WI38 (cell line): Measurements from ENCODE around the gene HIC1.

Experiments used
- H3K4me3 ChIP-seq: 2 replicates; pipeline ENCODE4 v1.5.1; 2011; ENCODE audit warnings: low read depth, mild to moderate bottlenecking, control low read depth, low read length
- TF ChIP-seq, protein P1 (sequence below): IDR thresholded peaks from 2 replicates; pipeline ENCODE4 v1.5.1; 2012; ENCODE audit warnings: low read depth, mild to moderate bottlenecking, control low read depth, low read length

Gene HIC1

GRCh38 chr17:2023256-2023655, 31.6 kb upstream of the HIC1 start:
- TF ChIP-seq, protein P1, sequence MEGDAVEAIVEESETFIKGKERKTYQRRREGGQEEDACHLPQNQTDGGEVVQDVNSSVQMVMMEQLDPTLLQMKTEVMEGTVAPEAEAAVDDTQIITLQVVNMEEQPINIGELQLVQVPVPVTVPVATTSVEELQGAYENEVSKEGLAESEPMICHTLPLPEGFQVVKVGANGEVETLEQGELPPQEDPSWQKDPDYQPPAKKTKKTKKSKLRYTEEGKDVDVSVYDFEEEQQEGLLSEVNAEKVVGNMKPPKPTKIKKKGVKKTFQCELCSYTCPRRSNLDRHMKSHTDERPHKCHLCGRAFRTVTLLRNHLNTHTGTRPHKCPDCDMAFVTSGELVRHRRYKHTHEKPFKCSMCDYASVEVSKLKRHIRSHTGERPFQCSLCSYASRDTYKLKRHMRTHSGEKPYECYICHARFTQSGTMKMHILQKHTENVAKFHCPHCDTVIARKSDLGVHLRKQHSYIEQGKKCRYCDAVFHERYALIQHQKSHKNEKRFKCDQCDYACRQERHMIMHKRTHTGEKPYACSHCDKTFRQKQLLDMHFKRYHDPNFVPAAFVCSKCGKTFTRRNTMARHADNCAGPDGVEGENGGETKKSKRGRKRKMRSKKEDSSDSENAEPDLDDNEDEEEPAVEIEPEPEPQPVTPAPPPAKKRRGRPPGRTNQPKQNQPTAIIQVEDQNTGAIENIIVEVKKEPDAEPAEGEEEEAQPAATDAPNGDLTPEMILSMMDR: no peak
- H3K4me3 ChIP-seq: no peak overlapping the region

DNA sequence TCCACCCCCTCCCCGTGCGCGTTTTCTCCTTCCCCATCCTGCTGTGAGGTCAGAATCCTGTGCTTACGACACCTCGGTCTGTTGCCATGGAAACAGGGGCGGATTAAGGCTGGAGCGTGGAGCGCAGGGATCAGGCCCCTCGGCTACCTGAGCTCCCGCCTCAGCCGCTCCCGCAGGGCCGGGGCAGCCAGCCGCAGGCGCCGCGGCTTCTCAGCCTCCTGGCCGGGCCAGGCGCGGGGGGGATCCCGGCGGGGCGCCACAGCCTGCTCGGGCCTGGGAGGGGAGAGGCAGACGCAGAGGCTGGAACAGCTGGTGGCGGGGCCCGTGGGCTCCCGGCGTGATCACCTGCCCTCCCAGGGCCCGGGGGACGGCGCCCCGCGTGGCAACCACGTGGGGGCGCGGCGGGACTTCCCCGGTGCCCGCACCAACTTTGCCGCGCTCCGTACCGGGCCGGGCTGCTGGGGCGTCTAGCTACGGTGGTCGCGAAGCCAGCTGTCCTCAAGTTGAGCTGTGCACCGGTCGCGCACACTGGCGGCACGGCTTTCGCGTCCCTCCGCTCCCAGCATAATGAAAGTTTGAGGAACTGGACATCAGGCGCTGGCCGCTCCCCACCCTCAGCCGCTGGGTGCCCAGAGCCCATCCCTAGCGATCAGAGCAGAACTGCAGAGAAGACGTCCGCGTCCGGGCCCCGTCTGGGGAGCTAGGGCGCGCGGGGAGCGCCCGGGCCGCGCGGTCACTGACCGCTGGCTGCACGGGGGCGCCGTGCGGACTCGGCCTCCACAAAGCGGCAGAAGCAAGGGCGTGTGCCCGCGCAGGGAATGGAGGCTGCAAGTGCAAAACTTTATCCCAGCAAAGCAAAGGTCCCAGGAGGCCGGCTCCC, 31.0 kb upstream of the HIC1 start:
- peak overlapping the region; percentile 18; the same call in 1 of the 2 replicates for H3K4me3 ChIP-seq
- TF ChIP-seq, protein P1: no peak

DNA sequence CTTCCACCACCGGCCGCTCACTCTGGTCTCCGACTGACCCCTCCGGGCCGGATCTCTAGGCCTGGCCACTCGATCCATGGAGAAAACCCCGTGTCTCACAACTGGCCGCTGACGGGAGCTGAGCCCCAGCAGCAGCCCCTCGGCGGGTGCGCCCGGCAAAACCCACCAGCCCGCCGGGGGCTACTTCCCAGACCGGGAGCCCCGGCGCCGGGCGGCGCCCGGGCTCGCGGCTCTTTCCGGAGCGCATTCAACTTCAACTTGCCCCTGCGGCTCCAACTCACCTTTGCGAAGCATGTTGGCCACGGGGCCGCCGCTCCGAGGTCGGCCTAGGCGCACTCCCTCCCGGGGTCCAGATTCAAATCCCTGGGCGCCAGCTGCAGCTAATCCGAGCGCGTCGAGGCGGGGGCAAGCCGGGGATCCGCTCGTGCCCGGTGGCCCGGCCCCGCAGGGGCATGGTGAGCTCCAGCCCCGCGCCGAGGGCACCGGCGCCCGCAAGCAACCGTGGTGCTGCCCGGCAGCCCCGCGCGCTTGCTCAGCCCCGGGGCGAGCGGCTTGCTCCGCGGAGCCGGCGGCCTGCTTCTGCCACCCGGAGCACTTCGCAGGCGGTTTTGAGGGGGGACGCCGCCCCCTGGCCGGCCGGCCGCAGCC, 30.2 kb upstream of the HIC1 start:
- H3K4me3 ChIP-seq: peak overlapping the region; percentile 42
- TF ChIP-seq, protein P1: no peak

DNA sequence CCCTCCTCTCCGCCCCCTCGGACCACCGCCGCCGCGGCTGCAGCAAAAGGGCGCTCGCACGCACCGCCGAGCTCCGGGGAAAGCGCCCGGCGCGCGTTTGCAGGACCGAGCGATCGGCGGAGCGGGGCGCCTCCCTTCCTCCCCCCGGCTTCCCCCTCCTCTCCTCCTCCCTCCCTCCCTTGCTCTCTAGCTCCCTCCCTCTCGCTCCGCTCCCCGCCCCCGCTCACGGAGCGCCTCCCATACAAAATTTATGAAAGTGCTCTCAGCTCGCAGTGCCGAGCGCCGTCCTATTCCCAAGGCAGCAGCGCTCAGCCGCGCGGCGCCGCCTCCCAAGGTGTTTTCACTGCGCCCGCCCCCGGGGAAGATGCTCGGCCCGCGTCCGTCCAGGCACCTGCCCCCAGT, 29.7 kb upstream of the HIC1 start, which contains the start of gene RTN4RL1:
RTN4RL1 (minus strand) TSS at position 115 of the 402 bp plus-strand sequence. CDS start 469 bp downstream, outside the sequence.
- TF ChIP-seq, protein P1: no peak
- peak within 1 kb of the TSS; percentile 42 for H3K4me3 ChIP-seq

DNA sequence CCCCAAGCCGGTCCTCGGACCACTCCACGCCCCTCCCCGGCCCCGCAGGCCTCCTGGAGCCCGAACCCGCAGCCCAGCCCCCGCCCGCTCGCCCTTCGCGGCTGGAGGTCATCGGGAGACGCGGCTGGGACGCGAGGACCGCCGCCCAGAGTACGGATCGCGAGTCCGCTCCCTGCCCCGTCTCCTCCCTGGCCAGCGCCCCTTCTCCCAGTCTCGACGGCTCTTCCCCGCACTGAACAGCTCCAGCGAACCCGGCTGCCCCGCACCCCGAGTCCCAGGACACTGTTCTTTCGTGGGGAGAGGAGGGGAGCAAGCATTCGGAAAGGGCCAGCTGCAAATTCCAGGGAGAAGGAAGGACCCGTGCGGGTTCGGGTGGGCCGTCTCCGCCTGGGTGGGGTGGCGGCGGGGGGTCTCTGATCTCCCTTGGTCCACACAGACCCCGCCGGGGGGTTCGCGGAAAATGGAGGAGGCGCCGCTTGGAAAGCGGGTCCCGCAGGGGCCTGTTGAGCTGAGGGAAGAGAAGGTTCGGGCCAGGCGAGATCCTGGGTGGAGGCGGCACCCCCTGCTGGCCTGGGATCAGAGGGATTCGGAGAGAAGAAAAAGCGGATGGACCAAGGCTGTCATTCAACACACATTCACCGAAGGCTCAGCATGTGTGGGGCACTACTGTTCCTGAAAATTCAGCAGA, 29.1 kb upstream of the HIC1 start:
- TF ChIP-seq, protein P1: peak; percentile 86
- peak overlapping the region; percentile 42 for H3K4me3 ChIP-seq

DNA sequence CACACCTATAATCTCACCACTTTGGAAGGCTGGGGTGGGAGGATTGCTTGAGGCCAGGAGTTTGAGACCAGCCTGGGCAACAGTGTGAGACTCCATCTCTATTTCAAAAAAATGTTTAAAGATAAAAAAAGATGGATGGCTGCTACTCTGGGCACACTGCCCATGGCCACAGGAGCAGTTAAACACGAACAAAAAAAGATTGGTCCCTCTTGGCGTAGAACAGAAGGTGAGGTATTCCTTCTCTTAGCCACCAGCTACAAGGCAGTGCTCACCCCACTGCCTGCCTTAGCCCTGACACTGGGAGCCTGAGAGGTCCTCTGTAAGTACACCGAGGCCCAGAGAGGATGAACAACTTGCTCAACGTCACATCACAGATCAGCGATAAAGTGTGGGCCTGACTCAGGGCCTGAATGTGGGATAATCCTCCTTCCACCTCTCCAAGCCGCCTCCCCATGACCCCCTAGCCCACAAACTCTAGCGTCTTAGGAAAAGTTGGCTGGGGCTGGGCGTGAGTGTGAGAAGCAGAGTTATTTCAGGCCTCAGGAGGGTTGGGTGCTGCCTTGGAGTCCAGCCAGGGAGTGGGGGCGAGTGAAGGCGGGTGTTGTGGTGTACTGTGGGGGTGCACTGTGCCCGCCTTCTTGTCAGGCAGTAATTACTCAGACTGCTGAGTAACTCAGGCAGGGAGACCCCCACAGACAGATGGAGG, 27.2 kb upstream of the HIC1 start:
- H3K4me3 ChIP-seq: no peak overlapping the region
- TF ChIP-seq, protein P1: no peak
